GM18858 (cell line): Measurements from ENCODE around the gene TGFBRAP1.
"Not testable (repeated sequence)": the region's sequence is repeated elsewhere in the genome, so short reads cannot be mapped to it uniquely, and the experiment has no call there.

Experiments used
- ATAC-seq: cut with Tn5 transposase; IDR thresholded peaks from one replicate; pipeline ENCODE4 v1.9.1; 2021; ENCODE audit not compliant: unreplicated experiment

The TGFBRAP1 gene

DNA sequence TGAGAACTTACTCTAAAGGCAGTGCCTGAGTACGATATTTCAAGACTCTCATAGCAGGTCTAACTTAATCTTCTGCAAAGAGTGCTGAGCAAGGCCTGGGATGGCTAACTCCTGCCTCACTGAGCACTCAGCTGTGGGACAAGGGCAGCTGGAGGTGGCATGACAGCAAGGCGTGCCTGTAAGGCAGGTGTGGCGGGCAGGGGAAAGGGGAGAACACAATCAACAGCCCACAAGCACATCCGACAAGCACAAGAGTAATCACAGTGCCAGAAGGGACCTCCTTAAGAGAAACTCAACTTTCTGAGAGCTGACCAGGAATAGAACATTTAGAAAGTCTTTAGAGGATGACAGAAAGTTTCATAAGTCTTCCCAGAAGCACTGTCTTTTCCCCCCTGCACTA lies 46.0 kb downstream of the TGFBRAP1 start:
- ATAC-seq, result no peak

DNA sequence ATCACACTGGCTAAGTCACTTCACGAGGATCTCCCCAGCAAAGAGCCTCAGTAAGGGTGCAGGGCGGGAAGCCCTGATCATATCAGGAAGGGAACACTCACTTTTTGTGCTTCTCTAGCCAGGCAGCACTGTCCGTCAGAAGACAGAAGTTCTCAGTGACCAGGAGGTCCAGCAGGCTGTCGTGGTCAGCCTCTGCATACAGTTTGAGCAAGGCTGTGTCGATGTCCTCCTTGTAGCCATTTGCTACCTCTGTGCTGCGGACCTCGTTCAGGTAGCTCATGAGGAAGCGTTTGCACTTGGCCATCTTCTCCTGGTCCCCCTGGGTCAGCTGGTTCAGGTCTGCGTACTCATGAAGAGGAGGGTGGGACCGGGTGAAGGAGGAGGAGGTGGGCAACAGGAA lies 49.3 kb downstream of the TGFBRAP1 start:
- no peak for ATAC-seq

DNA sequence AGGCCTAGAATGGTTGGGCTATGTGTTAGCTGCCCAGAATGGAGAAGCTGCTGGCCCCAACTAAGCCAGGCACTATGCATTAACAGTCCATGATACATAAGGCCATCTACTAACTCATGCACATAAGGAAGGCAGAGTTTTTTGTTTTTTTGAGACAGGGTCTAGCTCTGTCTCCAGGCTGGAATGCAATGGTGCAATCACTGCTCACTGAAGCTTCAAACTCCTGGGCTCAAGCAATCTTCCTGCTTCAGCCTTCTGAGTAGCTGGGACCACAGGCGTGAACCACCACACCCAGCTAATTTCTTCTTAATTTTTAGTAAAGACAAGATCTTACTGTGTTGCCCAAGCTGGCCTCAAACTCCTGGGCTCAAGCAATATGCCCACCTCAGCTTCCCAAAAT lies 50.4 kb downstream of the TGFBRAP1 start:
- ATAC-seq, result no peak

DNA sequence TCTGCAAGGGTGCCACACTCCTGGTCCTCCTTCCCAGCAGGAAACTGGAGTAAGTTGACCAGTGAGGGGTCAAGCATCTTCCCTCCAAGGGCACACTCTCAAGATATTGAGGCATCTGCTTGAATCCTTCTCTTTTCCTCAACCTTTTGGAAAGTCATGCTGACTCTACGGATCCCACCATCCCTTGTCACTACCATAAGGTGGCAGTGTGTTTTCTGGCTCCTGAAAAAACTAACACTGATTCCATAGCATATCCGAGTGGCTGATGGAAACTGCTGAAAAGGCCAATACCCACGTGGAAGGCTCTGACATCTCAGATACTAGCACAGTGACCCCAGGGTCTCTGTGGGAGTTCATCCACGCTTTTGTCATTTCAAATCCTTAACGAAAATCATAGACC lies 50.9 kb downstream of the TGFBRAP1 start:
- no peak for ATAC-seq

DNA sequence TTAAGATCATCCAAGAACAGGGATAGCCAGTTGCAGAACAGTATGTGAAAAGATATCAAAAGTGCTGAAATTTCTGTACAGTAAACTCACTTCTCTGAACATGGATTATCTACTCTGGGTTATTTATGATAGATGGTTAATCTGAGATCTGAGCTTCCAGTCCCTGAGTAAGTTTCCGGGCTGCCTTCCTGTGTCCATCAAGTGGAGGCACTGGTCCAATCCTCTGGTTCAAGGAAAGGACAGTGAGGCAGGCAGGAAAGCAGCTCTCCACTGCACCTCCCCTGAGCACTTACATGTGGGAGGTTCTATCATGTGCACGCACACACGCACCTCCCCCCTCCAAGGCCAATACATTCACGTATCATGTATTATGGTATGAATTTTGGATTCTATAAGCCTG lies 55.5 kb downstream of the TGFBRAP1 start:
- no peak for ATAC-seq

DNA sequence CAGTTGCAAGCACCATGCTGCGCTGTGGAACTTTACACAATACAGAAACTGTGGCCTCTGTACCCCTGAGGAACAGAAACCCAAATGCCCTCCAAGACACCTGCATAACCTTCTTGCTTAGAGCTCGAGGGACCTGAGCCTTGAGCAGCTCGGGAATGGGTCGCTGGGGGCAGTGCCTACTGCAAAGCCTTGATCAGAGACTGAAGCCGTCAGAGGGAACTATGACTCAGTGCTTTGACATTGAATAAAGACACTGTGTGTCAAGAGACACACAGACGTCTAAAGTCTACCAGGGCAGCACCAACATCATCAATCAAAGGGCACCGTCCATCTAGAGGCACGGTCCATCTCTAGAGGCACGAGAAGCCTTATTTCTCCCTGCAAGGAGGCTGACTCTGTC lies 57.4 kb downstream of the TGFBRAP1 start:
- ATAC-seq, result no peak

DNA sequence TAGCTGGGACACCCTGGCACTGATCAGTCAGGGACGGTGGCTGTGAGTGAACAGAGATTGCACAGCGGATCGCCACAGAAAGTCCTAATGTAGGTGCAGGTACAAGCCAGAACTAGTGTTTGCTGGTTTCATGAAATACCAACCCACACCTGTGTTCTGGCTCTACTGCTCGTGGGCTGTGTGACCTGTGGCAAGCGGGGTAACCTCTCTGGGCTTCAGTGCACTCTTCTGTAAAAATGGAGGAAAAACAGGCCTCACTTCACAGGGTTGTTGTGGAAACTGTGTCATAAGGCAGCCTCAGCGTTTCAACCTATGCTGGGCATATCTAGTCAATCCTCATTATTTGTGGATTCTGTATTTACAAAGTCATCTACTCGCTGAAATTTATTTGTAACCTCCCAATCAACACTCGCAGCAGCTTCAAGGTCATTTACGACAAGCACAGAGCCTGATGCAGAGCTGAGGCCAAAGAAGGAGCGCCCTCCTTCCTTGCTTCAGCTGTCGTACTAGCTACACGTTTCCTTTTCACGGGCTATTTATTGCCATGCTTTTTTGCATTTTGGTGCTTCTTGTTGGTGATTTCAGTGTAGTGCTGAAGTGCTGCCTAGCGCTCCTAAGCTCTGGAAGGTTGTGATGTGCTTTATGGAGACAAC lies 58.0 kb downstream of the TGFBRAP1 start:
- no peak for ATAC-seq

DNA sequence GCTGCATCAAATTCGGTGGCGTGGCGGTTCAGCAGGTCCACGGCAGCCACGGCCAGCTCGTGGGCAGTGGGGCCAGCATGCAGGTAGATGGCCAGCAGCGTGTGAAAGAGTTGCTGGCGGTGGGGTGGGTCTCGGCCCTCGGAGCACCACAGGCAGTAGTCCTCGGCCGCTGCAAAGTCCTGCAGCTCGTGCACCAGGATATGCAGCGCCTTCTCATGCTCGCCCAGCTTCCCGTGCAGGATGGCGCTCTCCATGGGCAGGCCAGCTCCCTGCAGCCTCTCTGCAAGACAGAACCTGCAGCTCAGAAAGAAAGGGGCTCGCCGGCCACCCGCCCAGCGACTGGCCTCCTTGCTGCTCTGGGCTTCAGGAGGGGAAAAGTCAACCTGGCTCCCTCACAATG lies 60.1 kb downstream of the TGFBRAP1 start:
- ATAC-seq, result no peak

DNA sequence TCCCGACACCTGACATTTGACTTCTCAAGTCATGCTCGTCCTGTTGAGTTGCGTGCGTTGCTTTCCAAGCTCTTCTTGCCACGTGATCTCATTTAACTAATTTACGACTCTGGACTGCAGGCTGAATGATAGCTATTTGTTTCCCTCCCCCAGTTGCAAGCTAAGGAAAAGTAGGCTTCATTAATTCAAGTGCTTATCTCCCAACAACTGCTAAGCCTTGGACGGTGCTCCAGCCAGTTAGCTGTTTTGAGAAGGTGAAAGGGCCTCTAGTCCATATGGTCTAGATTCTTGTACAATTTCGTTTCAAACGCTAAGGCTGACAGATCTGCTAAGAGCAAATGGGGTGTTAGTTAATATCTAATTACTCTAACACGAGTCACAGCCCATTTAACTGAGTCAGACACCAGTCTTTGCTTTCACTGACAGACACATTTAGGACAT lies 66.9 kb downstream of the TGFBRAP1 start:
- no peak for ATAC-seq

DNA sequence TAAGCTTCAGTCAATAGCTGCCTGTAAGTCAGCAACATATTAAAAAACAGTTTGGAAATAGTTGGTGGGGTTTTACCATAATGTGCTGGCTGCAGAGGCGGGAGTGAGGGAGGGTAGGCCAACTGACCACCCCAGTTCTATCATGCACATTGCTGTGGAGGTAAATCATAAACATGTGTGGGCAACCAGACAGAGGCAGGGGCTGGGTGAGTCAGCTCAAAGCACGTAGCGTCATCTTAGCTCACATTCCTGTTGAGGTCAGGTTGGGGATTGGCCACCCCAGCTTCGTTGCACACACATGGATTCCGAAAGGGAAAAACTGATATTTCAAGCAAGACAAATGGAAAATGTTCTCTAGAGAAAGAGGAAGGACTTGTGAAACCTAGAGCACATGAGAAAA lies 68.5 kb downstream of the TGFBRAP1 start:
- no peak for ATAC-seq

DNA sequence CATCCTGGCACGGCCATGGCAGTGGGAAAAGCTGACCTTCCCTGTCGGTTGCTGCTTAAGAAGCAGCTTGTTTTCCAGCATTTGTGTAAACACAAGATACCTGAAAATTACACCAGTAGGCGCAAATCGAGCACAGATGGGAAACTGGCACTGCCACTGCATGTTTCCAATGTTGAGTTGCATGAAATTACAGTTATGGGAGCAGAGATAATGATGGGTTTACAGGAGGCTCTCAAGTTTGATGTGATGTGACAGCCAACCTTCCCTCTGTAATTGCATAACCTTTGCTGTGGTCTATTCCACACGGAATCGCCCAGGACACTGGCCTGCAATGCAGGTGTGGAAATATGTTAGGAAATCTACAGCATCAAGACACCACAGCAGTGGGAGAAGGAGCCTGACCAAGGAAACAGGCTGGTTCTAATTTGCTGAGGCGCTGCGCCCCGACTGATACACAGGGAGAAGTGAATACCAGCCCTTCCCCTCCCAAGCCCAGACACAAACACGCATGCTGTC lies 70.6 kb downstream of the TGFBRAP1 start:
- ATAC-seq, result no peak

DNA sequence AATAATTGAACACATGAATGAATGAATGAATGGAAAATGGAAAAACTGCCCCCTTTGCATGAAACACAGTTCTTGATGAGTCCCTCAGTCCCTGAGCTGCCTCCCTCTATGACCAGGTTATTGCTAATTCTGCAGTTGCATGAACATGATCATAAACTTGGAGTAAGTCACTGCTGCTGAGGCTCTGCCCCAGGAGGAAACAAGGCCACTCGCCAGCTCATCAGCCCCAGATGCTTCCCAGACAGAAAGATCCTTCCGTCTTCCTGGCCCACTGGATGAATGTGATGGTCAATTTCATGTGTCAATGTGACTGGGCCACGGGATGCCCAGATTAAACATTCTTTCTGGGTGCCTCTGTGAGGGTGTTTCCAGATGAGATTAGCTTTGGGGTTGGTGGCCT lies 71.6 kb downstream of the TGFBRAP1 start:
- no peak for ATAC-seq

DNA sequence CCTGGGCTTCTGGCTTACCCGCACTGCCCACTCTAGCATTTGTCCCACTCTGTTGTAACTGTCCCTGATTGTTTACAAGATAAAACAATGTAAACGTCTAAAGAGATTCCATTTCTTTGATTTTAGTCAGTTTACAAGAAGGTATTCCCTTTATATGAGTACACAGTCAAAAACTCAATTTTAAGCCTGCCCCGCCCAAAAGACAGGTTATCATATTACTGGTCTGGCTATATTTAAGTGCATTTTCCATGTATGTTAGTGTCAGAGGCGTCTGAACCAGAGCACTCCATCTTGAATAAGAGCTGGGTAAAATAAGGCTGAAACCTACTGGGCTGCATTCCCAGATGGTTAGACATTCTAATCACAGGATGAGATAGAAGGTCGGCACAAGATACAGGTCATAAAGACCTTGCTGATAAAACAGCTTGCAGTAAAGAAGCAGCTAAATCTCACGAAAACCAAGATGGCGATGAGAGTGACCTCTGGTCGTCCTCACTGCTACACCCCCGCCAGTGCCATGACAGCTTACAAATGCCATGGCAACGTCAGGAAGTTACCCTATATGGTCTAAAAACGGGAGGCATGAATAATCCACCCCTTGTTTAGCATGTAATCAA lies 73.0 kb downstream of the TGFBRAP1 start:
- ATAC-seq, result no peak

DNA sequence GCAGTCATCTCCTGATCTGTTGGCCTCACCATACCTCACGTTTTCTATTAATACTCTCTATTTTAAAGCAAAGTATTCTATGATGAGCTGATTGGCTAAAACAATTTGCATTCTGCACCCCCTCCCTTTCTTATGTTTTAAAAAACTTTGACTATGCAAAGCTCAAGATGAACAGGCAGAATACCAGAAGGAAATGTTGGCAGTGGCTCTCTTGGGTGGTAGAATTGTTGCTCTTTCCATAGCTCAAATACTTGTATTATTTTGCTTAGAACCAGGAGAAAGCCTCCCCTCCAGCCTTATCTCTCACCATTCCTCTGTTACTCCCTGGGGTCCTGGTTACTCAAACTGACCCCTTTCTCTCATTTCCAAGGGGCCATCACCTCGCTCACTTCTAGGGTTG lies 73.6 kb downstream of the TGFBRAP1 start:
- no peak for ATAC-seq

DNA sequence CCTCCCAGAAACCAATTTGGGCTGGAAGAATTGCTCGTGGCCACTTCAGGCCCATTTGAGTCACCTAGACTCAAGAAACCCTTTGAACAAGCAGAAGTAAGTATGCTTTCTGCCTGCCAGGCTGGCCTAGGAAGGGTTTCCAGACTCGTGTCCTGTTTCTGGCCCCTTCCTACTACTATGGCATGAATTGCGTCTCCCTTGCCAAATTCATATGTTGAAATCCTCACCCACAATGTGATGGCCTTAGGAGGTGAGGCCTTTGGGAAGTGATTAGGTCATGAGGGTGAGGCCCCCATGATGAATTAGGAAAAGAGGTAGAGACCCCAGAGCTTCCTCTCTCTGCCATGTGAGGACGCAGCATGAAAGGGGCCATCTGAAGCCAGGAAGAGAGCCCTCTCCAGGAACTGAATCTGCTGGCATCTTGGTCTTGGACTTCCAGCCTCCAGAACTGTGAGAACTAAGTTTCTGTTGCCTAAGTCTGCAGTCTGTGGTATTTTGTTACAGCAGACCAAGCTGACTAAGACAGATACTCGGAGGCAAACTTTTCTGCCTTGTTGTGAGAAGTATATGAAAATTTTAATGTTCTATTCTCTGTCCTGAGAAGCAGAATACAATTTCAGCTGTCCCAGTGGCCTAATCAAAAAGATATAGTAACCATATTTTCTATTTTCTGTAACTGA lies 74.9 kb downstream of the TGFBRAP1 start:
- no peak for ATAC-seq

DNA sequence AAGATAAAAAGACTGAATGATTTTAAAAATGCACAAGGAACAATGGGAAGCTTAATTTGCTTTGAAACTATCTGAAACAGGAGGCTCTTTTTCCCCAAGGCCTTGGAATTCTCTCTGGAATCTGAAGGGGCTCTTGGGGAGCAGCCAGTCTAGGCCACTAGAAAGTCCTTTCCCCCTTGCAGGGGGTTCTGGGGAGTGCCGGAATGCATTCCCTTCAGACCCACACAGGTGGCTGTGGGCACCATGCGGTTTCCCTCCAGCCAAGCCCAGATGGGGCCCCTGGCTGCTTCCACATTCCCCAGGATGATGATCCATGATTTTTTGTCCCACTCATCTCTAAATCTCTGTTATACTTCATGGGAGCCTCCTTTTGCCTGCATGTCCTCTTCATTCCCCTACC lies 77.3 kb downstream of the TGFBRAP1 start:
- ATAC-seq, result no peak

DNA sequence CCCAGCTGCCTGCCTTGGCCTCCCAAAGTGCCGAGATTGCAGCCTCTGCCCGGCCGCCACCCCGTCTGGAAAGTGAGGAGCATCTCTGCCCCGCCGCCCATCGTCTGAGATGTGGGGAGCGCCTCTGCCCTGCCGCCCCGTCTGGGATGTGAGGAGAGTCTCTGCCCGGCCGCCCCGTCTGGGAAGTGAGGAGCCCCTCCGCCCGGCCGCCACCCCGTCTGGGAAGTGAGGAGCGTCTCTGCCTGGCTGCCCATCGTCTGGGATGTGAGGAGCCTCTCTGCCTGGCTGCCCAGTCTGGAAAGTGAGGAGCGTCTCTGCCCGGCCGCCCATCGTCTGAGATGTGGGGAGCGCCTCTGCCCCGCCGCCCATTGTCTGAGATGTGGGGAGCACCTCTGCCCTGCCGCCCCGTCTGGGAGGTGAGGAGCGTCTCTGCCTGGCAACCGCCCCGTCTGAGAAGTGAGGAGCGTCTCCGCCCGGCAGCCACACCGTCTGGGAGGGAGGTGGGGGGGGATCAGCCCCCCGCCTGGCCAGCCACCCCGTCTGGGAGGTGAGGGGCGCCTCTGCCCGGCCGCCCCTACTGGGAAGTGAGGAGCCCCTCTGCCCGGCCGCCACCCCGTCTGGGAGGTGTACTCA lies 78.4 kb downstream of the TGFBRAP1 start:
- not testable (repeated sequence) for ATAC-seq

DNA sequence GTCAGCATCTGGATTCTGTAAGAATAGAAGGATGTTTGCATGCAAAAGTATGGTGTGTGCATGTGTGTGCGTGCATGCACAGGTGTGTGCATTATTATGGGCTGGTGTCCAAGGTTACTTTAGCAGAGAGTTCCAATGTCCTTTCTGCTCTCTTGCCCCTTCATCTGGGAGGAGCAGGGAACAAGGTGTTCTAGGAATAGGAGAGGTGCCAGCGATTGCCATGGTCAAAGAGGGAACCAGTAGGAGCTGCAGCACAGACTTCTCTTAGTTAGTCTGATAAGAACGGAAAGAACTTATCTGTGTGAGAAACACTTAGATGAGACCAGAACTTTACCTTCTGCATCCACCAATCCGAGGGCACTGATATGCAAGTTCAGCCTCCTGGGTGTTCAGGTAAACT lies 79.6 kb downstream of the TGFBRAP1 start:
- no peak for ATAC-seq

DNA sequence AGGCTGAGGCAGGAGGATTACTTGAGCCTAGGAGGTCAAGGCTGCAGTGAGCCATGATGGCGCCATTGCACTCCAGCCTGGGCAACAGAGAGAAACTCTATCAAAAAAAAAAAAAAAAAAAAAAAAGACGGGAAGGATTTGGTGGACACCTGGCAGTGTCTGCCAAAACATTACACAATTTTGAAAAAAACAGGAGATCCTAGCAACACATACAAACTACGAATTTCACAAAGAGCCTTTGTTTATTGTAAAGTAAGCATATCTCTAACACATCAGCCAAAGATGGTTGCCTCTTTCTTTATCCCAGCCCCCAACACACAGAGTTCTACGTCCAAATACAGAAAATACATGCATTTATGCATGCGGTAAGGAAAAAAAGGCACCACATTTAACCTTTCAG lies 80.4 kb downstream of the TGFBRAP1 start:
- ATAC-seq, result no peak

DNA sequence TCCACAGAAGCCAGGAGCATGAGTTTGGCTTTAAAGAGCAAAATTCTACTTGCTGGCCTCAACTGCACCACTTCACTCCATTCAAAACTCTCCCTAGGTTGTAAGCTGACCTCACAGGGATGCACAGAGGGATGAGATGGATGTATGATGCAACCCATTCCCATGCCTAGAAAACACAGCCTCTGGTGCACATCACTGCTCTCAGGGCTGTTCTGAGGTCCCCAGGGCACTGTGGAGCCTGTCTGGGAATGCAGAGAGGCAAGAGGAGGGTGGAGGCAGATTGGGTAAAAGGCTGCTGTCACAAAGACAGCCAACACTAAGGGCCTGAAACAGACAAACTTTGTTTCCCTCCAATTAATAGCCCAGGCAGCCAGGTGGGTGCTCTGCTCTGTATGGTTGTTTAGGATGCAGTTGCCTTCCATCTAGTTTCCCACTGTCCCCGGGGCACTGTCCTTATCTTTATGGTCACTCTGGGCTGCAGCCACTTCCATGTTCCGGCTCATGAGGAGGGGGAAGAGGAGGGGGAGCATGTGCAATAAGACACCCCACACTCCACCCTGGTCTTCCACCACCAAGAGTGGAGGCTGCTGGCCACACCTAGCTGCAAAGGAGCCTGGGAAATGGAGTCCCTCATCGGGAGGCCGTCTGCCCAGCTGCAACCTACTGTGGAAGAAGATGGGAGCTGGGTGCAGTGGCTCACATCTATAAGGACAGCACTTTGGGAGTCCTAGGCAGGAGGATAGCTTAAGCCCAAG lies 81.0 kb downstream of the TGFBRAP1 start:
- ATAC-seq, result no peak

DNA sequence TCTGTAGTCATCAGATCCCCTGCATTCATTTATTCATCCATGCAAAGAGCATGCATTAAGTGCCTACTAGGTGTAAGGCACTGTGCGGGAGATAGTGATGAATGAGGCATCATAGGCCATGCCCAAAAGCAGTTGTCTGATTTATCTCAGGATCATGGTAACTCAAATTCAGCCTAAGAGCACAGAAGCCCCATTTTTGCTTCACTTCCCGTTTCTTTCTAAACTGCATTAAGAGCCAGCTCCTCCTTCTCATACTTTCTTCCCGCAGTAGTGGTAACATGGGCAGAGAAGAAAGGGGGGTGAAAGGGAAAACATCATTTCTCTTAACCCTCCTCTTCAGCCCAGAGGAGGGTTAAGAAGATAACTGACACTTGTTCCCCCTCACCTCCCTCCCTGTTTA lies 85.1 kb downstream of the TGFBRAP1 start:
- no peak for ATAC-seq
